IPS-18a (cell line): ENCODE measurements around the gene ARHGEF25.

ENCODE experiments used
- H3K27ac ChIP-seq: one replicate; pipeline ENCODE4 v1.5.1; 2013; ENCODE audit warnings: low read length
- H3K27me3 ChIP-seq: one replicate; pipeline ENCODE4 v1.6.1; 2013; ENCODE audit warnings: mild to moderate bottlenecking, low read length; ENCODE audit not compliant: control insufficient read depth, insufficient read depth
- H3K36me3 ChIP-seq: one replicate; pipeline ENCODE4 v1.6.1; 2013; ENCODE audit warnings: low read depth, low read length; ENCODE audit not compliant: control insufficient read depth
- H3K4me1 ChIP-seq: one replicate; pipeline ENCODE4 v1.6.1; 2013; ENCODE audit warnings: low read depth, low read length; ENCODE audit not compliant: control insufficient read depth
- H3K4me3 ChIP-seq: one replicate; pipeline ENCODE4 v1.5.1; 2013; ENCODE audit warnings: low read length
- H3K9ac ChIP-seq: one replicate; pipeline ENCODE4 v1.6.1; 2013; ENCODE audit warnings: mild to moderate bottlenecking, low read length, moderate library complexity
- H3K9me3 ChIP-seq: one replicate; pipeline ENCODE4 v1.6.1; 2013; ENCODE audit warnings: low read depth, low read length; ENCODE audit not compliant: control insufficient read depth

ARHGEF25 gene

GRCh38 chr12:57603815-57604453, 7.3 kb upstream of the ARHGEF25 start:
- Histone ChIP-seq H3K4me3 (peak overlapping the region; percentile 89), H3K4me1 (peaks cover 20% of the 10 kb centered on the region), H3K9ac (peak overlapping the region; percentile 77), H3K27ac (peak overlapping the region; percentile 91), H3K9me3 (no peaks in the 10 kb centered on the region), H3K36me3 (peaks cover 20% of the 10 kb centered on the region), H3K27me3 (no peaks in the 10 kb centered on the region)

GRCh38 chr12:57604454-57604991, 6.7 kb upstream of the ARHGEF25 start, which contains the start of gene DTX3:
Gene DTX3, plus strand, starts transcription at chr12:57604824. Its CDS starts 1,694 bp downstream, at chr12:57606518.
- H3K36me3 ChIP-seq = peaks cover 18% of the 10 kb centered on the region
- peak within 1 kb of the TSS; percentile 89 for H3K4me3 ChIP-seq

GRCh38 chr12:57604992-57605810, 6.0 kb upstream of the ARHGEF25 start:
- Histone ChIP-seq H3K9ac (peak overlapping the region; percentile 77), H3K27me3 (peaks cover 5% of the 10 kb centered on the region), H3K9me3 (no peaks in the 10 kb centered on the region), H3K36me3 (peaks cover 17% of the 10 kb centered on the region), H3K4me1 (peaks cover 26% of the 10 kb centered on the region), H3K27ac (no peak overlapping the region), H3K4me3 (peak overlapping the region; percentile 89)

More at GRCh38 chr12:57604454-57604991, 6.7 kb upstream of the ARHGEF25 start, which contains the start of gene DTX3:
- Histone ChIP-seq H3K27ac (peak within 1 kb of the TSS; percentile 91), H3K27me3 (no peaks in the 10 kb centered on the region), H3K9me3 (no peaks in the 10 kb centered on the region), H3K9ac (peak within 1 kb of the TSS; percentile 77), H3K4me1 (peaks cover 26% of the 10 kb centered on the region)

GRCh38 chr12:57605811-57606311, 5.4 kb upstream of the ARHGEF25 start:
- H3K27me3 ChIP-seq = peaks cover 12% of the 10 kb centered on the region

GRCh38 chr12:57606399-57606798, 4.8 kb upstream of the ARHGEF25 start:
- Histone ChIP-seq H3K9me3 (no peaks in the 10 kb centered on the region), H3K27ac (no peak overlapping the region), H3K4me1 (peaks cover 26% of the 10 kb centered on the region), H3K9ac (no peak overlapping the region), H3K27me3 (peaks cover 15% of the 10 kb centered on the region), H3K36me3 (peaks cover 12% of the 10 kb centered on the region), H3K4me3 (no peak overlapping the region)

More at GRCh38 chr12:57605811-57606311, 5.4 kb upstream of the ARHGEF25 start:
- Histone ChIP-seq H3K36me3 (peaks cover 14% of the 10 kb centered on the region), H3K27ac (no peak overlapping the region), H3K9me3 (no peaks in the 10 kb centered on the region), H3K4me1 (peaks cover 26% of the 10 kb centered on the region), H3K9ac (no peak overlapping the region), H3K4me3 (peak overlapping the region; percentile 89)

DNA sequence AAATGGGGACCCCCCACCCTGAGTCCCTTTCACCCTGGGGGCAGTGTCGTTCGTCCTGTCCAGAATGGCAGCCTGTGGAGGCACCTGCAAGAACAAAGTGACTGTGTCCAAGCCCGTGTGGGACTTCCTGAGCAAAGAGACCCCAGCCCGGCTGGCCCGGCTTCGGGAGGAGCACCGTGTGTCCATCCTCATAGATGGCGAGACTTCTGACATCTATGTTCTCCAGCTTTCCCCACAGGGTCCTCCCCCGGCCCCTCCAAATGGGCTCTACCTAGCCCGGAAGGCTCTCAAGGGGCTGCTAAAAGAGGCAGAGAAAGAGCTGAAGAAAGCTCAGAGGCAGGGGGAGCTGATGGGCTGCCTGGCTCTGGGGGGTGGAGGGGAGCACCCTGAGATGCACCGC, 4.4 kb upstream of the ARHGEF25 start:
- H3K4me1 ChIP-seq = peaks cover 26% of the 10 kb centered on the region
- no peak overlapping the region for H3K9ac ChIP-seq
- no peak overlapping the region for H3K27ac ChIP-seq
- H3K36me3 ChIP-seq = peaks cover 8% of the 10 kb centered on the region
- H3K4me3 ChIP-seq = no peak overlapping the region
- peaks cover 16% of the 10 kb centered on the region for H3K27me3 ChIP-seq
- H3K9me3 ChIP-seq = no peaks in the 10 kb centered on the region

GRCh38 chr12:57607958-57608663, 3.1 kb upstream of the ARHGEF25 start:
- Histone ChIP-seq H3K27me3 (peaks cover 29% of the 10 kb centered on the region), H3K4me3 (no peak overlapping the region), H3K9ac (no peak overlapping the region), H3K4me1 (peaks cover 30% of the 10 kb centered on the region), H3K9me3 (no peaks in the 10 kb centered on the region), H3K27ac (no peak overlapping the region), H3K36me3 (peaks cover 4% of the 10 kb centered on the region)

- peaks cover 39% of the 10 kb centered on the region for H3K27me3 ChIP-seq
- peak overlapping the region; percentile 69 for H3K4me3 ChIP-seq
- no peak overlapping the region for H3K27ac ChIP-seq
- peaks cover 28% of the 10 kb centered on the region for H3K4me1 ChIP-seq
- H3K36me3 ChIP-seq = peaks cover 4% of the 10 kb centered on the region
- H3K9me3 ChIP-seq = no peaks in the 10 kb centered on the region
- no peak overlapping the region for H3K9ac ChIP-seq
Measured at GRCh38 chr12:57609101-57609780, 2.0 kb upstream of the ARHGEF25 start.

- Histone ChIP-seq H3K4me3 (peak overlapping the region; percentile 69), H3K27me3 (peaks cover 42% of the 10 kb centered on the region), H3K27ac (no peak overlapping the region), H3K36me3 (peaks cover 4% of the 10 kb centered on the region), H3K9ac (no peak overlapping the region), H3K4me1 (peaks cover 29% of the 10 kb centered on the region), H3K9me3 (no peaks in the 10 kb centered on the region)
Measured at GRCh38 chr12:57609781-57610553, 1.3 kb upstream of the ARHGEF25 start.

GRCh38 chr12:57610554-57611107, 604 bp upstream of the ARHGEF25 start:
- peaks cover 49% of the 10 kb centered on the region for H3K27me3 ChIP-seq
- H3K9me3 ChIP-seq = no peaks in the 10 kb centered on the region
- H3K27ac ChIP-seq = no peak overlapping the region
- H3K4me3 ChIP-seq = peak overlapping the region; percentile 69
- H3K4me1 ChIP-seq = peaks cover 25% of the 10 kb centered on the region
- H3K36me3 ChIP-seq = peaks cover 4% of the 10 kb centered on the region
- H3K9ac ChIP-seq = no peak overlapping the region
